Thoracic aorta (tissue), 2 donors: ENCODE data around the gene PERM1. TPM values are rescaled to one million over a fixed set of nuclear protein-coding genes. Genes with fewer than 3 reads are reported as not detected.

ENCODE experiments used
- ATAC-seq: fragments of 150-250 bp; one replicate; pipeline ENCODE4 v1.8.0; 2017; ENCODE audit warnings: low read depth; ENCODE audit not compliant: insufficient number of reproducible peaks, low FRiP score
- DNase-seq: peaks from one replicate; pipeline ENCODE4 v3.0.0-alpha.2; 2020; ENCODE audit warnings: low spot score
- H3K27ac ChIP-seq, 2 donors: fragments of 200-600 bp; sonication (generic); 1 replicate in 1 of 2; 2 replicates in 1 of 2; pipeline ENCODE4 v1.5.1; 2016; ENCODE audit warnings: mild to moderate bottlenecking in 2 of 2, moderate library complexity in 2 of 2
- H3K27me3 ChIP-seq: fragments of 200-600 bp; sonication (generic); replicated peaks from 2 replicates; pipeline ENCODE4 v1.6.0; 2016; ENCODE audit warnings: mild to moderate bottlenecking; ENCODE audit not compliant: insufficient read depth
- H3K36me3 ChIP-seq: fragments of 200-600 bp; sonication (generic); one replicate; pipeline ENCODE4 v1.5.1; 2016
- H3K4me1 ChIP-seq, 2 donors: fragments of 200-600 bp; sonication (generic); 1 replicate in 1 of 2; 2 replicates in 1 of 2; pipeline versions ENCODE4 v1.5.1 to v1.6.0; 2016; ENCODE audit warnings: low read depth in 2 of 2, mild to moderate bottlenecking in 1 of 2; ENCODE audit not compliant: control insufficient read depth in 1 of 2
- H3K4me3 ChIP-seq: fragments of 200-600 bp; sonication (generic); 2 replicates; pipeline ENCODE4 v1.5.1; 2016; ENCODE audit warnings: mild to moderate bottlenecking
- H3K9me3 ChIP-seq: fragments of 200-600 bp; sonication (generic); 2 replicates; pipeline ENCODE4 v1.5.1; 2016
- CTCF ChIP-seq: fragments of 200-600 bp; sonication (generic); IDR thresholded peaks from one replicate; pipeline ENCODE4 v1.5.1; 2019; ENCODE audit warnings: antibody characterized with exemption
- total RNA-seq, 2 donors: library from RNA; depleted of rRNA; stranded (reverse); fragments of >200 nt; gene quantifications; one replicate each; pipeline versions ENCODE4 v1.1.0 to v1.2.3, GENCODE V29; 2016

Gene PERM1
- total RNA-seq, 2 donors from 2014 or later = 0.54 to 0.99 TPM

GRCh38 chr1:1006305-1007159 lies 24.6 kb upstream of the PERM1 start:
- TF ChIP-seq CTCF = no peak
- H3K27ac ChIP-seq = no peak overlapping the region
- no peak for DNase-seq
- H3K4me1 ChIP-seq = peaks cover 4 to 17% of the 10 kb centered on the region in 2 donors
- ATAC-seq = no peak
- H3K4me3 ChIP-seq = no peak overlapping the region
- no peaks in the 10 kb centered on the region for H3K36me3 ChIP-seq
- no peaks in the 10 kb centered on the region for H3K9me3 ChIP-seq
- H3K27me3 ChIP-seq = no peaks in the 10 kb centered on the region

GRCh38 chr1:1005774-1006304 lies 23.9 kb upstream of the PERM1 start:
- H3K9me3 ChIP-seq = no peaks in the 10 kb centered on the region
- ATAC-seq (no peak), DNase-seq (no peak)
- H3K27me3 ChIP-seq = no peaks in the 10 kb centered on the region
- no peaks in the 10 kb centered on the region for H3K36me3 ChIP-seq
- no peak overlapping the region for H3K4me3 ChIP-seq
- TF ChIP-seq CTCF = no peak
- H3K27ac ChIP-seq = no peak overlapping the region
- peaks cover 4 to 24% of the 10 kb centered on the region in 2 donors for H3K4me1 ChIP-seq

- DNase-seq = no peak
- no peak for TF ChIP-seq CTCF
- H3K4me1 ChIP-seq = peaks cover 4 to 28% of the 10 kb centered on the region in 2 donors
- no peaks in the 10 kb centered on the region for H3K27me3 ChIP-seq
- no peak overlapping the region for H3K27ac ChIP-seq
- no peaks in the 10 kb centered on the region for H3K9me3 ChIP-seq
- ATAC-seq = no peak
- no peaks in the 10 kb centered on the region for H3K36me3 ChIP-seq
- H3K4me3 ChIP-seq = no peak overlapping the region
Observed at GRCh38 chr1:1004780-1005697, 23.1 kb upstream of the PERM1 start.

GRCh38 chr1:1004420-1004779 lies 22.5 kb upstream of the PERM1 start:
- DNase-seq (no peak), ATAC-seq (no peak)
- Histone ChIP-seq H3K27me3 (no peaks in the 10 kb centered on the region), H3K9me3 (no peaks in the 10 kb centered on the region), H3K4me3 (no peak overlapping the region), H3K36me3 (no peaks in the 10 kb centered on the region), H3K27ac (no peak overlapping the region), H3K4me1 (peaks cover 4 to 28% of the 10 kb centered on the region in 2 donors)
- TF ChIP-seq CTCF = no peak
